IPS DF 4.7 (cell line): ENCODE data around the gene HORMAD2.

Source experiments
- DNase-seq: peaks from one replicate; pipeline ENCODE4 v3.0.0-alpha.2; 2013; ENCODE audit warnings: low spot score; ENCODE audit errors: extremely low read depth

HORMAD2 gene

DNA sequence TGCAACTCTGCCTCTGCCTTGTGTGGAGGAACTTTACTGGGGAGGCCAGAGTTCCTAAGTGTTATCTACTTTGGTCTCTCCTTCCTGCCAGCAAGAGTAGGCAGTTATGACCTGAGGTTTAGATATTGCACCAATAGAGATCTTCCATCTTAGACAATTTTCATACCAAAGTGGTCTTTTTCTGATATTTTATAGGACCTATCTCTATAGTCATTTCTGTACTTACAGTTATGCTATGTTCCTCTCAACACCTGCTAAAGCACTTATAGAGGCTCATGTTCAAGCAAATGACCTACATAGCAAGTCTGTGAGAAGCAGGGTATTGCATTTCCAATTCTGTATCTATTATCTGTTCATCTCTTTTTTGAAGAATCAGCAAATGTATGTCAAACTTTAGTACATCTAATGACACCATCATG lies 80.8 kb downstream of the HORMAD2 start:
- DNase-seq, result no peak

DNA sequence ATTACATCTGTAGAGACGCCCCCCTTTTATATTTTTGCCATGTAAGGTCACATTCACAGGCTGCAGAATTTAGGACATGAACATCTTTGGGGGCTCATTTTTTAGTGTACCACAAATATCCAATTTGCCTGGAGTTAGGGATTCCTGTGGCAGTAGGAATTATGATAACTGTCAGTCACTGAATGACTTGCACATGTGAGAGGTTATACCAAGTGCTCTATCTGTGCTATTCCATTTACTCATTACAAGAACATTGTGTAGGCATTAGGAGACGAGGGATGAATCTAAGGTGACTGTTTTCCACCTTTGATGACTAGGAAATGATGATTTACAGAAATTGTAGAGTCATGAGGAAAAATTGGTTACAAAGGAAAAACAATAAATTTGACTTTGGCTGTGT lies 87.0 kb downstream of the HORMAD2 start:
- DNase-seq, result no peak

- no peak for DNase-seq
Observed at GRCh38 chr22:30167734-30168133, 87.5 kb downstream of the HORMAD2 start.

- no peak for DNase-seq
Observed at GRCh38 chr22:30169002-30169401, 88.7 kb downstream of the HORMAD2 start.

DNA sequence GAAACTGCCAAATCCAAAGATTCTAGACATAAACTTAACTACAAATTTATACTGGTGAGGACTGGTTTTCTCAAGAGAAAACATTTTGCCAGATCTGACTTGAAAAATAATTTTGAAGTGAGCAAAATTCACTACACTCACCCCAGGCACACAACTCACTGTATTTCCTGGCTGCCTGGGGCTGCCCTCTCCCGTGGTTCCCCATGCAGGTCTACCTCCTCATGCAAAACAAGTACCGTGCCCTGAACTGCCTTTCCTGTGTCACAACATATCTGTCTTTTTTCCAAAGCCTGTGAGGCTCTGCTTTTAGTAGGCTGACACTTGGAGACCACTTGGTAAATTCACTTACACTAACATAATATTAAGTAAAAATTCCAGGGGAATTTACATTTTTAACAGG lies 89.9 kb downstream of the HORMAD2 start:
- DNase-seq, result no peak

DNA sequence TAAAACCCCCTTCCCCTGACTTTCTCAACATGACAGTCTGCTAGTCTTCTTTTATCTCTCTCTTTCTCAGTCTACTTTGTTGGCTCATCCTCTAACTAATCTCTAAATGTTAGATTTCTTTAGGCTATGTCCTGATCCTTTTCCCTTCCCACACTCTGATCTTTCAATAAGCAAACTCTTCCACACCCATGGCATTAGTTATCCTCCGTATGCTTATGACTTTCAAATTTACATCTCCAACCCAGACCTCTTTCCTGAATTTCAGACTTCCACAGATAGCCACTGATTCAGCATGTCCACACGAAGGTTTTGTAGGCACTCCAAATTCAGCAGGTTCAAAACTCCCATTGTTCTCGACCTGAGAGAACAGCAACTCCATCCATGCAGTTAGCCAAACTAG lies 90.7 kb downstream of the HORMAD2 start:
- DNase-seq, result no peak

GRCh38 chr22:30175690-30176288 lies 95.5 kb downstream of the HORMAD2 start:
- no peak for DNase-seq

DNA sequence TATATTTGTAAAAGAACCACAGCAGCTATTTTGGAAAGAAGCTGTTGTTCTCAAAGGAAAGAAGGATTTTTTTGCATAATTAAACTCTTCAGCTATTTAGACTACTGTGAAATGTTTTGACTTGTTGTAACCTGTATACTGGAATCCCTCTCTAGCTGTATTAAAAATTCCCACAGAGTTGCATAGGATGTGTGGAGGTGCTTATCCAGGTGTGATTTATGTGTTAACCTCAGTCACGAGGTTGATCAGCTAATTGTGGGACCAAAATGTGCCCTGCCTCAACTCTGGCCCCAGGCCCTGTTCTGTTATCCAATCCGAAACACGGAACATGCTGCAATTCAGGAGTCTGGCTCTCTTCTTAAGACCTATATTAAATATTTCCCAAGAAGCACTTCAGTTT lies 96.2 kb downstream of the HORMAD2 start:
- DNase-seq, result no peak

GRCh38 chr22:30178181-30179126 lies 98.2 kb downstream of the HORMAD2 start:
- no peak for DNase-seq

DNA sequence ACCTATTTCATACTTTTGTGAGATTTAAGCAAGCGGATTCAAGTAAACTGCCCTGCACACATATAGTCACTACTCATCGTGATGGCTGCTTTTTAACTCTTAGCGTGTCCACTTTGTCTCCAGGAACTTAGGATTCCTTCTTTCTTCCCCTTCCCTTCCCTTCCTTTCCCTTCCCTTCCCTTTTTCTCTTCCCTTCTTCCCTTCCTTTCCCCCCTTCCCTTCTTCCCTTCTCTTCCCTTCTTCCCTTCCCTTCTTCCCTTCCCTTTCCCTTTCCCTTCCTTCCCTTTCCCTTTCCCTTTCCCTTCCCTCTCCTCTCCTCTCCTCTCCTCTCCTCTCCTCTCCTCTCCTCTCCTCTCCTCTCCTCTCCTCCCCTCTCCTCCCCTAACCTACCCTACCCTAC lies 100.4 kb downstream of the HORMAD2 start:
- no peak for DNase-seq

GRCh38 chr22:30181459-30182349 lies 101.4 kb downstream of the HORMAD2 start:
- no peak for DNase-seq

DNA sequence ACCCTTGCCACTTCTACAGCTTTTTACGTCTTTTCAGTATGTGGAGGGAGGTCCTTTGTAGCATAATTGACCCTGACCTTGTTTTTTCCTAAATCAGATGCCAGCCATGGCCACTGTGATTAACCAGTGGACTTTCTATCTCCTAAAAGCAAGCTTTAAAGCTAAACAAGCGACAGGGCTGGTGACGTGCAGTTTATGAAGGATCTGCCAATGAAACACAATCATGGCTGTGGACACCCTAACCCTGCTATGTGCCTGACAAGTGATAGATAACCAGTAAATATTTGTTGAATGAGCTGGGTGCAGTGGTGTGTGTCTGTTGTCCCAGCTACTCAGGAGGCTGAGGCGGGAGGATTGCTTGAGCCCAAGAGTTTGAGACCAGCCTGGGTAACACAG lies 102.1 kb downstream of the HORMAD2 start:
- DNase-seq, result no peak

GRCh38 chr22:30182815-30183214 lies 102.6 kb downstream of the HORMAD2 start:
- no peak for DNase-seq

DNA sequence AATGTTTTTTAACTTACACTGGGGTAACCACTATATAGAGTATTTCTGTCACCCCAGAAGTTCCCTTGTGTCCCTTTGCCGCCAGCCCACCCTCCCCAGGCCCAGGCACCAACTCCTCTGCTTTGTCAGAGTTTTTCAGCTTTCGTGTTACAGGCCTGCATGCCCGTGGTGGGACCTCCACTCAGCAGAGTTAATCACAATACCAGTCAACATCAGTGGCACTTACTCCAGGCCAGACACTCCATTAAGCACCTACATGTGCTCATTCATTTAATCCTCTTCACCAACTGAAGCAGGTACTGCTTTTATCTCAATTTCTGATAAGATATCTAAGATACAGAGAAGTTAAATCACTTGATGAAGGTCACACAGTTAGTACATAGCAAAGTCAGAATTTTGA lies 103.0 kb downstream of the HORMAD2 start:
- no peak for DNase-seq

DNA sequence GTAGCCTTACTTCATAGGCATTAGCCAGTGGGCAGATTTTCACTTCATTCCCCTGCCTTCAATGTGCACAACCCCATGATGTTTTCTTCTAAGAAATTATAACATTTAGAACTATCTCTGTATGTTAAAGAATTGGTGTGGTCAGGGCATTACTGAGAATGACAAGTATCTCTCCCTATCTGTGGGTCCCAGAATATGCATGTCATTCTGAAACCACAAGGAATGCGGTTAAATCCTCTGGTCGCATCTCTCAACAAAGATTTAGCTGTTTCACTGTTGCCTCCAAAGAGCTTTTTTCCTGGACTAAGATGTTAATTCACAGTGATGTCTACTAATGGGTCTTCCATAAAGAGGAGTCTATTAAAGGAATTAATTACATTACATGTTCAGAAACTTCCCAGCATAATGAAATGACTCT lies 103.6 kb downstream of the HORMAD2 start:
- DNase-seq, result no peak

DNA sequence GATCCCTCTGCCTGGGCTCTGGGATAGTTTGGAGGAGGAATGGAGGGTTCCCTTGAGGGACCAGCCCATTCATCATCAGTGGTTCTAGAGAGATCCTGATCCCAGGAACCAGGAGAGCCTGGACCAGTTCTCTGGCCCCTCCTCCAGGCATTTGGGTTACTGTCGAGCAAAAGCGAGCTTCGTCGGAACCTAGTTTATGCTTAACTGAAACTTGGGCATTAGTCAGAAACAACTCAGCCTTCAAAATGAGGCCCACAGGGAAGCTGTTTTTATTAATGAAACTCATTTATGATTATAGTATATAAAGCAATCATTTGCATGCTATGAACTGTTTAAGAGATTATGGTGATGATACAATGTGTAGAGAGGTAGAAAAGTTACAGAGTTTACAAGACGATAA lies 104.9 kb downstream of the HORMAD2 start:
- DNase-seq, result no peak

DNA sequence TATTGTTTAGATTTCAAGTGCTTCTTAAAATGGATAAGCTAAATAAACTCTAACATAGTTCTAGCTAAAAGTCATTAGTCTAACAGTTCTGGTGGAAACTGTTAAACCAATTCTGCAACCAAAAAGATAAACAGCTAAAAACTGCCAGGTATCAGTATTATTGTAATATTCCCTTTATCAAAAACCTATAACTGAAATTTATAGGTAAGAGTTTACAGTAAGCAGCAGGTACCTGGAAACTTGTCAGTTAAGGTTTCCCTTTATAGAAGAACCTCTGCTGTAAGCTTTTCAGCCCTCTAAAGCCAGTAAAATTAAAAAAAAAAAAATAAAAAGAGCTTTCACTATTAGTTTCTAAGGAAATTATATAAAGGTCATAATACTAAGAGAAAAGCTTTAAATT lies 105.3 kb downstream of the HORMAD2 start:
- DNase-seq, result no peak

- no peak for DNase-seq
Observed at GRCh38 chr22:30186041-30186440, 105.8 kb downstream of the HORMAD2 start.

GRCh38 chr22:30186510-30186909 lies 106.2 kb downstream of the HORMAD2 start:
- DNase-seq, result no peak

GRCh38 chr22:30187094-30187493 lies 106.8 kb downstream of the HORMAD2 start:
- DNase-seq, result no peak

DNA sequence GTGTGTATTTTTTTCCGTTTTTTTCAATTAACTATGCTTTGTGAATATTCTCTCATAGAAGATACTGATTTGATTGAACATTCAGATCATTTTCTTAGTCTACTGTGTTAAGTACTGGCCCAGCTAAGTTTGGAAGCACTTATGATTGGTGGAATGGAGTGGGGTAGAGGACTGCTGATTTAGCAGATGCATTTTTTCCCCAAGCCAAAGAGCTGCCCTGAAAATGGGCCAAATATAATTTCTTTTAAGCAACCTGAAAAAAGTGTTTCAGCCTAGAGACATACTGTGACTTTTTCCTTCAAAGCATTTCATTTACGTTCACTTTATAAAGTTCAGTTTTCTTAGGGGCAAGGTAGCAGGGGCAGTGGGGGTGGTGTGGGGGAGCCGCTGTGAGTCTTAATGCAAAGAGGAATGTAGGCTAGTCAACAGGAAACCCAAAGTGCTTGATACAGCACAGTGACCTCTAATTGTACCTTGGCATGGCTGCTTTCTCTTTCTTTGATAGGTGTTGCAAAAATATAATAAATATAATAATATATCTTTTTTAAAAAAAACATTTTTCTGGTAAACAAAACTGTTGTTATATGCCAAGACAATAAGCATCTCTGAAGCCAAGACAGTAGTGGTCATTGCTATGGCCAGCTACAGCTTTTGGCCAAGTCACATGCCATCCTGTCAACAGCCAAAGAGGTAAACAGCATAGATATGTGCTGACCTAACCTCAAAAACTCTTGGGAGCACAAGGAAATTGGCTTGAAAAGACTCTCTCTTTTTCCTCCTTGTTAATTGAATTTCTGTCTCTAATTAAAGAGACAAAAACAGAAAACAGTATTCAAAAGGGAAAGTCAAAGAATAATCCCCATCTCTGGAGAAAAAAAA lies 107.5 kb downstream of the HORMAD2 start:
- no peak for DNase-seq
